OCI-LY3 (cell line): ENCODE results near the gene CPNE8.

Source experiments
- H2AFZ ChIP-seq: fragments of 200-600, 300-600 bp; shearing (Covaris generic); 2 replicates; pipeline ENCODE4 v1.6.0; 2014; ENCODE audit warnings: antibody characterized with exemption, low read depth, low read length
- H3K27ac ChIP-seq: fragments of 200-600, 300-600 bp; sonication (generic); 2 replicates; pipeline ENCODE4 v1.5.1; 2014; ENCODE audit warnings: mild to moderate bottlenecking, low read length, moderate library complexity, mixed read lengths
- H3K27me3 ChIP-seq: fragments of 200-600, 300-600 bp; sonication (generic); 2 replicates; pipeline ENCODE4 v1.6.1; 2014; ENCODE audit warnings: low read depth, low read length, mixed read lengths
- H3K36me3 ChIP-seq: fragments of 200-600, 300-600 bp; sonication (generic); replicated peaks from 2 replicates; pipeline ENCODE3; 2014; ENCODE audit warnings: low read depth, low read length, mixed read lengths
- H3K4me1 ChIP-seq: fragments of 300-600, 200-600 bp; sonication (generic); 2 replicates; pipeline ENCODE4 v1.6.1; 2014; ENCODE audit warnings: low read length, mixed read lengths
- H3K4me2 ChIP-seq: fragments of 200-600, 300-600 bp; sonication (generic); 2 replicates; pipeline ENCODE4 v1.6.1; 2014; ENCODE audit warnings: low read length, mixed read lengths
- H3K4me3 ChIP-seq: fragments of 300-600, 200-600 bp; sonication (generic); 2 replicates; pipeline ENCODE4 v1.5.1; 2014; ENCODE audit warnings: antibody characterized with exemption, mild to moderate bottlenecking, low read length, moderate library complexity
- H3K79me2 ChIP-seq: fragments of 300-600, 200-600 bp; shearing (Covaris generic); 2 replicates; pipeline ENCODE4 v1.6.1; 2014; ENCODE audit warnings: mild to moderate bottlenecking, low read length, mixed read lengths
- H3K9ac ChIP-seq: fragments of 300-600, 200-600 bp; shearing (Covaris generic); 2 replicates; pipeline ENCODE4 v1.6.0; 2014; ENCODE audit warnings: mild to moderate bottlenecking, low read length, moderate library complexity
- H3K9me3 ChIP-seq: fragments of 200-600, 300-600 bp; shearing (Covaris generic); 2 replicates; pipeline ENCODE4 v1.6.1; 2014; ENCODE audit warnings: low read length, mixed read lengths; ENCODE audit not compliant: insufficient read depth
- H4K20me1 ChIP-seq: fragments of 200-600, 300-600 bp; sonication (generic); 2 replicates; pipeline ENCODE4 v1.6.1; 2016; ENCODE audit warnings: low read length, mixed read lengths; ENCODE audit not compliant: insufficient read depth
- EZH2phosphoT487 ChIP-seq: fragments of 200-600 bp; shearing (Covaris generic); IDR thresholded peaks from 2 replicates; pipeline ENCODE4 v1.6.1; 2018; ENCODE audit warnings: antibody characterized with exemption, mixed run types, low read depth
- TF ChIP-seq, protein P1 (sequence below): fragments of 200-600, 300-600 bp; sonication (generic); IDR thresholded peaks from 2 replicates; pipeline ENCODE4 v1.5.1; 2014; ENCODE audit warnings: antibody characterized with exemption, low read length, low read depth

The CPNE8 gene

GRCh38 chr12:38817942-38818341 is 87.4 kb downstream of the CPNE8 start:
- no peak for TF ChIP-seq EZH2phosphoT487
- TF ChIP-seq, protein P1, sequence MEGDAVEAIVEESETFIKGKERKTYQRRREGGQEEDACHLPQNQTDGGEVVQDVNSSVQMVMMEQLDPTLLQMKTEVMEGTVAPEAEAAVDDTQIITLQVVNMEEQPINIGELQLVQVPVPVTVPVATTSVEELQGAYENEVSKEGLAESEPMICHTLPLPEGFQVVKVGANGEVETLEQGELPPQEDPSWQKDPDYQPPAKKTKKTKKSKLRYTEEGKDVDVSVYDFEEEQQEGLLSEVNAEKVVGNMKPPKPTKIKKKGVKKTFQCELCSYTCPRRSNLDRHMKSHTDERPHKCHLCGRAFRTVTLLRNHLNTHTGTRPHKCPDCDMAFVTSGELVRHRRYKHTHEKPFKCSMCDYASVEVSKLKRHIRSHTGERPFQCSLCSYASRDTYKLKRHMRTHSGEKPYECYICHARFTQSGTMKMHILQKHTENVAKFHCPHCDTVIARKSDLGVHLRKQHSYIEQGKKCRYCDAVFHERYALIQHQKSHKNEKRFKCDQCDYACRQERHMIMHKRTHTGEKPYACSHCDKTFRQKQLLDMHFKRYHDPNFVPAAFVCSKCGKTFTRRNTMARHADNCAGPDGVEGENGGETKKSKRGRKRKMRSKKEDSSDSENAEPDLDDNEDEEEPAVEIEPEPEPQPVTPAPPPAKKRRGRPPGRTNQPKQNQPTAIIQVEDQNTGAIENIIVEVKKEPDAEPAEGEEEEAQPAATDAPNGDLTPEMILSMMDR, result no peak
- Histone ChIP-seq H3K36me3 (no peaks in the 10 kb centered on the region), H3K4me2 (no peak overlapping the region), H3K27ac (no peak overlapping the region), H3K9me3 (no peaks in the 10 kb centered on the region), H3K27me3 (no peaks in the 10 kb centered on the region), H2AFZ (no peak overlapping the region), H3K79me2 (no peaks in the 10 kb centered on the region), H3K4me3 (no peak overlapping the region), H3K4me1 (no peaks in the 10 kb centered on the region), H4K20me1 (no peaks in the 10 kb centered on the region), H3K9ac (no peak overlapping the region)

DNA sequence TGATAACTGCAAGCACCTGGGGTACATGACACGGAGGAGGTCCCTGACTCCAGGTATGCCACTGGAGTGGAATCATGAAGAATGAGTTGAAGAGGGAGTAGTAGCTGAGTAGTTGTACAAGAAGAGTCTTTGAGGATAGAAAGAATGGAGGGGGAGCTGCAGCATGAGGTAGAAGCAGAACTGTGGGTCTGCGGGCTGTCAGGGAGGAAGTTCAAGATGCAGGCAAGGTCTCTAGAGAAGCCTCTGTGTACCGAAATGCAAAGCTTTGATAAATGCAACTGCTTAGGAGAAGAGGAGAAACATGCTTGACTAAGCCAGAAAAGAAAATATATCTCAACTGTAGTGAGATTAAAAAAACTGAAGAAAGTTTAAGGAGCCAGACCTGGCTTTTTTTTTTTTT is 91.5 kb downstream of the CPNE8 start:
- H3K79me2 ChIP-seq, result no peaks in the 10 kb centered on the region
- H3K4me1 ChIP-seq, result no peaks in the 10 kb centered on the region
- no peak overlapping the region for H2AFZ ChIP-seq
- H3K9ac ChIP-seq, result no peak overlapping the region
- no peak overlapping the region for H3K27ac ChIP-seq
- no peak overlapping the region for H3K4me3 ChIP-seq
- no peak overlapping the region for H3K4me2 ChIP-seq
- no peaks in the 10 kb centered on the region for H3K27me3 ChIP-seq
- no peaks in the 10 kb centered on the region for H3K9me3 ChIP-seq
- TF ChIP-seq EZH2phosphoT487, result no peak
- TF ChIP-seq, protein P1, result no peak
- no peaks in the 10 kb centered on the region for H3K36me3 ChIP-seq
- no peaks in the 10 kb centered on the region for H4K20me1 ChIP-seq

GRCh38 chr12:38811814-38812356 is 93.5 kb downstream of the CPNE8 start:
- H3K36me3 ChIP-seq, result no peaks in the 10 kb centered on the region
- TF ChIP-seq EZH2phosphoT487, result no peak
- TF ChIP-seq, protein P1, result no peak
- H3K4me2 ChIP-seq, result no peak overlapping the region
- H3K9ac ChIP-seq, result no peak overlapping the region
- no peaks in the 10 kb centered on the region for H4K20me1 ChIP-seq
- no peaks in the 10 kb centered on the region for H3K9me3 ChIP-seq
- no peaks in the 10 kb centered on the region for H3K79me2 ChIP-seq
- H3K27me3 ChIP-seq, result no peaks in the 10 kb centered on the region
- no peaks in the 10 kb centered on the region for H3K4me1 ChIP-seq
- no peak overlapping the region for H3K4me3 ChIP-seq
- H3K27ac ChIP-seq, result no peak overlapping the region
- H2AFZ ChIP-seq, result no peak overlapping the region

DNA sequence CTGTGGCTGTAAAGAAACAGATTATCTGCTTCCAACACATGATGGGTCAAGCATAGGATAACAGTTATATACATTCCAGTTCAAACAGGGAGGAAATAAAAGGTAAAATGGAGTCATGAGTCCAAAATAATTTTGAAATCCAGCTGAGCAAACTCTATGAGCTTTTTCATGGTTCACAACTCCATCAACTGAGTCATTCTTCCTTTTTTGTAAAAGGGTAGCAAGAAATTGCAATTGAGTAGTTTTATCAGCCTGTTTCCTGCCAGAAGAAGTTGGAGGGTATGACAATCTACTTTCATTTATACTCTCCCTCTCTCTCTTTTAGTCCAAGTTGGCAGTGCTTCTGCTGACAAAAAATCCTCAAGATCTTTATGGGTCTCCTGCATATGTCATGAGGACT is 95.6 kb downstream of the CPNE8 start:
- no peaks in the 10 kb centered on the region for H3K36me3 ChIP-seq
- no peak overlapping the region for H2AFZ ChIP-seq
- no peak overlapping the region for H3K4me2 ChIP-seq
- no peak overlapping the region for H3K9ac ChIP-seq
- no peak overlapping the region for H3K4me3 ChIP-seq
- no peaks in the 10 kb centered on the region for H3K27me3 ChIP-seq
- TF ChIP-seq, protein P1, result no peak
- no peak for TF ChIP-seq EZH2phosphoT487
- no peaks in the 10 kb centered on the region for H3K79me2 ChIP-seq
- H3K9me3 ChIP-seq, result no peaks in the 10 kb centered on the region
- no peaks in the 10 kb centered on the region for H4K20me1 ChIP-seq
- no peak overlapping the region for H3K27ac ChIP-seq
- no peaks in the 10 kb centered on the region for H3K4me1 ChIP-seq
